Breast epithelium (tissue), 4 donors: ENCODE measurements around the gene LSM14B. TPM values are rescaled to one million over a fixed set of nuclear protein-coding genes. Genes with fewer than 3 reads are reported as not detected.

Source experiments
- DNase-seq, 2 donors: peaks; one replicate each; pipeline ENCODE4 v3.0.0-alpha.2; 2019; ENCODE audit warnings: low spot score in 2 of 2
- H3K27ac ChIP-seq, 2 donors: fragments of 200-600 bp; sonication (generic) in 1 of 2; one replicate each; pipeline ENCODE4 v1.5.1; 2016 to 2019; ENCODE audit warnings: mild to moderate bottlenecking in 1 of 2
- H3K27me3 ChIP-seq, 2 donors: fragments of 200-600 bp; sonication (generic) in 1 of 2; one replicate each; pipeline versions ENCODE4 v1.5.1 to v1.6.0; 2017 to 2019; ENCODE audit warnings: control low read depth in 1 of 2, mild to moderate bottlenecking in 1 of 2
- H3K36me3 ChIP-seq: fragments of 200-600 bp; one replicate; pipeline ENCODE4 v1.5.1; 2019
- H3K4me1 ChIP-seq, 2 donors: fragments of 200-600 bp; sonication (generic); one replicate each; pipeline ENCODE4 v1.5.1; 2016 to 2019; ENCODE audit warnings: control low read depth in 1 of 2
- H3K4me3 ChIP-seq, 3 donors: fragments of 200-600 bp; sonication (generic); 1 replicate in 2 of 3; 2 replicates in 1 of 3; pipeline ENCODE4 v1.5.1; 2016 to 2019; ENCODE audit warnings: mild to moderate bottlenecking in 3 of 3, moderate library complexity in 2 of 3
- H3K9me3 ChIP-seq, 2 donors: fragments of 200-600 bp; sonication (generic) in 1 of 2; one replicate each; pipeline ENCODE4 v1.5.1; 2016 to 2019; ENCODE audit warnings: control low read depth in 1 of 2
- POLR2A ChIP-seq: fragments of 450-650 bp; IDR thresholded peaks from one replicate; pipeline ENCODE4 v1.6.1; 2016; ENCODE audit warnings: antibody characterized with exemption, mild to moderate bottlenecking, moderate library complexity
- POLR2AphosphoS5 ChIP-seq, 3 donors: sonication (generic); formaldehyde crosslinking; IDR thresholded peaks; one replicate each; pipeline ENCODE4 v1.6.1; 2017; ENCODE audit warnings: antibody characterized with exemption in 3 of 3
- intact Hi-C: fragments of 100-400 bp; cut with DNase I; formaldehyde crosslinking; loops from one replicate; pipeline ENCODE4 v1.15.1; 2023; ENCODE audit warnings: low total_unique reads
- total RNA-seq, 3 donors: library from RNA; depleted of rRNA; stranded (reverse); fragments of >200 nt; gene quantifications; one replicate each; pipeline ENCODE4 v1.1.0, GENCODE V29; 2016
- TF ChIP-seq, protein P1 (sequence below), 3 donors: fragments of 450-650 bp; IDR thresholded peaks; one replicate each; pipeline ENCODE4 v1.5.1; 2016 to 2017; ENCODE audit warnings: antibody characterized with exemption in 3 of 3, mild to moderate bottlenecking in 3 of 3, moderate library complexity in 3 of 3

LSM14B gene
- total RNA-seq, 3 donors from 2014 or later: 20.6 to 26.5 (median 25.6) TPM

DNA sequence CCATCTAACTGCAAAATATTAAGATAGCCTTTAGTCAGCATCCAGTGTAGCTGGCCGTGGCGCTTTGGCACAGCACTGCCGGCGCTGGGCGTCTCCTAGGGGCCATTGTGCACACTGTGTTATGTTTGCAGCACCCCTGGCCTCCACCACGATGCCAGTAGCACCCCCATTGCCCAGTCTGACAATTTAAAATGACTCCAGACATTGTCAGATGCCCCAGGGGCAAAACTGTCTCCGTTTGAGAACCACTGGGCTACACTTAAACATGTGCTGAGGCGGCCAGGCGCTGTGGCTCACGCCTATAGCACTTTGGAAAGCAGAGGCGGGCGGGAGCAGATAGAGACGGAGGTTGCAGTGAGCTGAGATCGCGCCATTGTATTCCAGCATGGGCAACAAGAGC is 54.6 kb downstream of the LSM14B start:
- no peaks in the 10 kb centered on the region for H3K9me3 ChIP-seq
- no peak overlapping the region for H3K27ac ChIP-seq
- no peaks in the 10 kb centered on the region for H3K4me1 ChIP-seq
- no peak for TF ChIP-seq POLR2AphosphoS5 (IDR thresholded peaks at IDR 0.05)
- no peak for TF ChIP-seq POLR2A
- TF ChIP-seq, protein P1, sequence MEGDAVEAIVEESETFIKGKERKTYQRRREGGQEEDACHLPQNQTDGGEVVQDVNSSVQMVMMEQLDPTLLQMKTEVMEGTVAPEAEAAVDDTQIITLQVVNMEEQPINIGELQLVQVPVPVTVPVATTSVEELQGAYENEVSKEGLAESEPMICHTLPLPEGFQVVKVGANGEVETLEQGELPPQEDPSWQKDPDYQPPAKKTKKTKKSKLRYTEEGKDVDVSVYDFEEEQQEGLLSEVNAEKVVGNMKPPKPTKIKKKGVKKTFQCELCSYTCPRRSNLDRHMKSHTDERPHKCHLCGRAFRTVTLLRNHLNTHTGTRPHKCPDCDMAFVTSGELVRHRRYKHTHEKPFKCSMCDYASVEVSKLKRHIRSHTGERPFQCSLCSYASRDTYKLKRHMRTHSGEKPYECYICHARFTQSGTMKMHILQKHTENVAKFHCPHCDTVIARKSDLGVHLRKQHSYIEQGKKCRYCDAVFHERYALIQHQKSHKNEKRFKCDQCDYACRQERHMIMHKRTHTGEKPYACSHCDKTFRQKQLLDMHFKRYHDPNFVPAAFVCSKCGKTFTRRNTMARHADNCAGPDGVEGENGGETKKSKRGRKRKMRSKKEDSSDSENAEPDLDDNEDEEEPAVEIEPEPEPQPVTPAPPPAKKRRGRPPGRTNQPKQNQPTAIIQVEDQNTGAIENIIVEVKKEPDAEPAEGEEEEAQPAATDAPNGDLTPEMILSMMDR (IDR thresholded peaks at IDR 0.05): no peak
- no peaks in the 10 kb centered on the region for H3K27me3 ChIP-seq
- no peak overlapping the region for H3K4me3 ChIP-seq
- no peaks in the 10 kb centered on the region for H3K36me3 ChIP-seq
- DNase-seq: no peak
- intact Hi-C loops: no loop called here

DNA sequence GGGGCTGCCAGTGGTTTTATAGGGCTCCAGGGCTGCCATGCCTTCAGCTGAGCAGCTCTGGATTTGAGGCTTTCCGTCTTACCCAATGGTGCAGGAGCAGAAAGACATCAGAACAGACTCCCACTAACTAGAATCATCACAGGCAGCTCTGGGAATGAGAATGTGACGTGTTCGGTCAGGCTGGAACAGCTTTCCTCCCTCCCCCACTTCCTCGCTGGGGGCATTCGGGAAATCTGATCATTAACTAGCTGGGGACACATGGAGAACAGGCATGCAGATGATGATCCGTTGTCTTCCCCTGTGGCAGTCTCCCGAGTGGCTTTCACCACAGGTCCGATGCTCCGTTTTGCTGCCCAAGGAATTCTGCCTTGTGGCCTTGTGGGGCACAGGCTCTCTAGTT is 55.0 kb downstream of the LSM14B start:
- Histone ChIP-seq H3K4me3 (no peak overlapping the region), H3K36me3 (no peaks in the 10 kb centered on the region), H3K4me1 (no peaks in the 10 kb centered on the region), H3K27me3 (no peaks in the 10 kb centered on the region), H3K9me3 (no peaks in the 10 kb centered on the region), H3K27ac (no peak overlapping the region)
- intact Hi-C loops: no loop called here
- no peak for DNase-seq
- TF ChIP-seq POLR2A (no peak), POLR2AphosphoS5 (IDR thresholded peaks at IDR 0.05) (no peak)
- TF ChIP-seq, protein P1 (IDR thresholded peaks at IDR 0.05): no peak

DNA sequence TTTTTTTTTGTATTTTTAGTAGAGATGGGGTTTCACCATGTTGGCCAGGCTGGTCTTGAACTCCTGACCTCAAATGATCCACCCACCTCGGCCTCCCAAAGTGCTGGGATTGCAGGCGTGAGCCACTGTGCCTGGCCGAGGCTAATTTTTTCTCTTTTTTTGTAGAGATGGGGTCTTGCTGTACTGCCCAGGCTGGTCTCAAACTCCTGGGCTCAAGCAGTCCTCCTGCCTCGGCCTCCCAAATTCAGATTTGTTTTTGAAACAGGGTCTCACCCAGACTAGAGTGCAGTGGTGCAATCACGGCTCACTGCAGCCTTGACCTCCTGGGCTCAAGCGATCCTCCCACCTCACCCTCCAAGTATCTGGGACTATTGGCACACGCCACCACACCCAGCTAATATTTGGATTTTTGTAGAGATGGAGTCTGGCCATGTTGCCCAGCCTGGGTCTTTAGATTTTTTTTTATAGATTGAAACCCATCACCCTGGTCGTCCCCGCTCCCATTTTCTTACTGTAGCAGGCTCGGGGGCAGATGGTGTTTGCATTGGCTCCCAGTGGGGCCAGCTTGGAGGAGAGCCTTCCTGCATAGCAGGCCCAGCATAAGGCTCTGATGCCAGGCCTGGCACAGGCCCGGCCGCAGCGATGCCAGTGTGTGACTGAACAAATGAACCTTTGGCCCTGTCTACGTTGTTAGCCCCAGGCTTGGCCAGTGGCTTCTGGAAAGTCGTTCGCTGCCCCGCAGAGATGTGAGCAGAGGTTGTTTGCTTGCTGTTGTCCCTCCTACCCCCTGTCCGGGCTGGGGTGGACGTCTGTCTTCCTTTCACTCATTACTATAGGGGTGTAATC is 56.3 kb downstream of the LSM14B start:
- H3K27ac ChIP-seq: no peak overlapping the region
- intact Hi-C loops: no loop called here
- no peaks in the 10 kb centered on the region for H3K9me3 ChIP-seq
- no peak overlapping the region for H3K4me3 ChIP-seq
- H3K27me3 ChIP-seq: no peaks in the 10 kb centered on the region
- H3K36me3 ChIP-seq: no peaks in the 10 kb centered on the region
- H3K4me1 ChIP-seq: peaks cover 0 to 2% of the 10 kb centered on the region in 2 donors
- no peak for DNase-seq
- no peak for TF ChIP-seq POLR2A
- TF ChIP-seq POLR2AphosphoS5 (IDR thresholded peaks at IDR 0.05): no peak
- TF ChIP-seq, protein P1 (IDR thresholded peaks at IDR 0.05): no peak

DNA sequence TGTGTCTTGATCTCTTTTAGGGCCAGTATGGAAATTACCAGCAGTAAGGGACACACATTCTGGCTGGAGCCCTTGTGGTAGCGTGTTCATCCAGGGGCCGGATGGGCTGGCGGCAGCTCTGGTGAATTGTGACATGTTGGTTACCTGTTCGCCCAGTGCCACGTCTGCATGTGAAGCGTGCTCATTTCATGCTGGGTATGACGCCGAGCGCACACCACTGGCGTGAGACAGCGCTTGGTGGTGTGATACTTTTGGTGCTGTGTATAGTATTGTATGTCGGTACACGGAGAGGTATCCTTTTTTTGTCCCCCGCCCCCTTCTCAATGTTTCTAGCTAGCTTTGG is 56.9 kb downstream of the LSM14B start:
- TF ChIP-seq POLR2AphosphoS5 (IDR thresholded peaks at IDR 0.05): no peak
- no peak for TF ChIP-seq POLR2A
- TF ChIP-seq, protein P1 (IDR thresholded peaks at IDR 0.05): no peak
- H3K27ac ChIP-seq: no peak overlapping the region

DNA sequence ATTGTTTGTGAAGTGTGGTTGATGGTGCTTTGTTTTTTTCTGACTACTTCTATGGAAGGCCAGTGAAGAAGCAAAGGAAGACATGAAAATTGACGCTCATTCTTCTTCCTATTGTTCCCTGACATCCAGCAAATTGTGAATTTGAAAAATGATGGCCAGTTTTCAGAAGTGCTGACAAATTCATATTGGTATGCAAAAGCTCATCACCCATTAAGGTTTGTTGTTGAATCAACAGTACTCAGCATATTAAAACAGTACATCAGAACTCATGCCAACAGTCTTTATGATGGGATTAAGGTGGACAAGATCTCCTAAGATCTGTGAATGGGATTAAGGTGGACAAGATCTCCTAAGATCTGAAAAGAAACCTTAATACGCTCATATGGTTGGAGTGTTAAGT is 59.5 kb downstream of the LSM14B start:
- TF ChIP-seq, protein P1 (IDR thresholded peaks at IDR 0.05): no peak
- TF ChIP-seq POLR2A: no peak
- no peak for TF ChIP-seq POLR2AphosphoS5 (IDR thresholded peaks at IDR 0.05)
- no peak overlapping the region for H3K4me3 ChIP-seq
- no peak overlapping the region for H3K27ac ChIP-seq
- no peaks in the 10 kb centered on the region for H3K27me3 ChIP-seq
- H3K36me3 ChIP-seq: no peaks in the 10 kb centered on the region
- DNase-seq: no peak
- peaks cover 0 to 7% of the 10 kb centered on the region in 2 donors for H3K4me1 ChIP-seq
- intact Hi-C loops: no loop called here
- no peaks in the 10 kb centered on the region for H3K9me3 ChIP-seq

More for the DNA sequence above, 56.9 kb downstream of the LSM14B start:
- no peak for DNase-seq
- Histone ChIP-seq H3K9me3 (no peaks in the 10 kb centered on the region), H3K4me3 (no peak overlapping the region), H3K36me3 (no peaks in the 10 kb centered on the region), H3K4me1 (peaks cover 0 to 7% of the 10 kb centered on the region in 2 donors), H3K27me3 (no peaks in the 10 kb centered on the region)
- intact Hi-C loops: no loop called here
